Bronchial epithelial cell (primary cell): ENCODE results near the gene POLD1. TPM values are rescaled to one million over a fixed set of nuclear protein-coding genes. Genes with fewer than 3 reads are reported as not detected.

Source experiments
- DNase-seq: peaks from one replicate; pipeline ENCODE4 v3.0.0-alpha.2; 2010; ENCODE audit warnings: low read depth
- FAIRE-seq: peaks from 2 replicates; lab custom pipeline; 2011; peaks lifted over from hg19 to GRCh38; lab: Jason Lieb, UNC
- H3K27me3 ChIP-seq: 2 replicates; pipeline ENCODE4 v1.5.1; 2011; ENCODE audit warnings: low read length; ENCODE audit not compliant: control insufficient read depth, insufficient read depth
- H3K36me3 ChIP-seq: 2 replicates; pipeline ENCODE4 v1.5.1; 2011; ENCODE audit warnings: low read length; ENCODE audit not compliant: control insufficient read depth, insufficient read depth
- H3K4me3 ChIP-seq: 2 replicates; pipeline ENCODE4 v1.5.1; 2011; ENCODE audit warnings: mild to moderate bottlenecking, low read depth, low read length, control low read depth
- CTCF ChIP-seq: IDR thresholded peaks from 2 replicates; pipeline ENCODE4 v1.5.1; 2011; ENCODE audit warnings: mild to moderate bottlenecking, moderate library complexity, low read length, control low read depth, inconsistent platforms; ENCODE audit not compliant: insufficient read depth, severe bottlenecking
- total RNA-seq: library from RNA; depleted of rRNA; stranded (reverse); fragments of >200 nt; gene quantifications from 2 replicates; pipeline ENCODE4 v1.2.1, GENCODE V29; 2014

The POLD1 gene
- total RNA-seq, 1 donor from 2014 or later = 28.4 TPM

- TF ChIP-seq CTCF = peak; percentile 86
- no peaks in the 10 kb centered on the region for H3K27me3 ChIP-seq
- DNase-seq (peak; percentile 36), FAIRE-seq (no peak)
- no peaks in the 10 kb centered on the region for H3K36me3 ChIP-seq
- no peak overlapping the region for H3K4me3 ChIP-seq
These were observed 77.1 kb downstream of the POLD1 start for GRCh38 chr19:50461066-50461875.

GRCh38 chr19:50462970-50463369 lies 78.8 kb downstream of the POLD1 start:
- no peak for TF ChIP-seq CTCF
- DNase-seq (no peak), FAIRE-seq (no peak)
- H3K36me3 ChIP-seq = no peaks in the 10 kb centered on the region
- no peaks in the 10 kb centered on the region for H3K27me3 ChIP-seq
- H3K4me3 ChIP-seq = no peak overlapping the region

- Histone ChIP-seq H3K4me3 (no peak overlapping the region), H3K27me3 (no peaks in the 10 kb centered on the region), H3K36me3 (no peaks in the 10 kb centered on the region)
- TF ChIP-seq CTCF = no peak
- FAIRE-seq (no peak), DNase-seq (no peak)
These were observed 80.2 kb downstream of the POLD1 start for GRCh38 chr19:50464348-50464747.

- TF ChIP-seq CTCF = no peak
- H3K4me3 ChIP-seq = no peak overlapping the region
- no peak for DNase-seq
- no peak for FAIRE-seq
- H3K27me3 ChIP-seq = no peaks in the 10 kb centered on the region
- H3K36me3 ChIP-seq = no peaks in the 10 kb centered on the region
These were observed 80.9 kb downstream of the POLD1 start for GRCh38 chr19:50465000-50465399.

- DNase-seq (no peak), FAIRE-seq (no peak)
- H3K27me3 ChIP-seq = no peaks in the 10 kb centered on the region
- no peaks in the 10 kb centered on the region for H3K36me3 ChIP-seq
- no peak overlapping the region for H3K4me3 ChIP-seq
- peak; percentile 23 for TF ChIP-seq CTCF
These were observed 82.0 kb downstream of the POLD1 start for GRCh38 chr19:50465986-50466705.
